Spleen (tissue), 11 donors: ENCODE results near the gene MBD5. TPM values are rescaled to one million over a fixed set of nuclear protein-coding genes. Genes with fewer than 3 reads are reported as not detected.

Source experiments
- DNase-seq: peaks from one replicate; pipeline ENCODE4 v3.0.0-alpha.2; 2020
- H3K27ac ChIP-seq, 8 donors: fragments of 200-600 bp; sonication (generic) in 7 of 8; 1 replicate in 4 of 8; 2 replicates in 4 of 8; pipeline versions ENCODE4 v1.5.0 to v1.8.0; 2016 to 2021; ENCODE audit warnings: inconsistent platforms in 4 of 8, mild to moderate bottlenecking in 4 of 8, moderate library complexity in 1 of 8
- H3K27me3 ChIP-seq, 7 donors: fragments of 200-600 bp; sonication (generic) in 6 of 7; replicated peaks in 1 of 7; 1 replicate in 4 of 7; 2 replicates in 3 of 7; pipeline versions ENCODE4 v1.5.0 to v1.8.0; 2016 to 2021; ENCODE audit warnings: inconsistent platforms in 3 of 7, mild to moderate bottlenecking in 1 of 7
- H3K36me3 ChIP-seq, 6 donors: fragments of 200-600 bp; sonication (generic) in 5 of 6; 1 replicate in 4 of 6; 2 replicates in 2 of 6; pipeline versions ENCODE4 v1.5.0 to v1.8.0; 2016 to 2021; ENCODE audit warnings: inconsistent platforms in 2 of 6
- H3K4me1 ChIP-seq, 6 donors: fragments of 200-600 bp; sonication (generic) in 5 of 6; 1 replicate in 3 of 6; 2 replicates in 3 of 6; pipeline versions ENCODE4 v1.5.0 to v1.8.0; 2016 to 2021; ENCODE audit warnings: inconsistent platforms in 3 of 6
- H3K4me3 ChIP-seq, 8 donors: fragments of 200-600 bp; sonication (generic) in 7 of 8; 1 replicate in 4 of 8; 2 replicates in 4 of 8; pipeline versions ENCODE4 v1.5.0 to v1.8.0; 2016 to 2021; ENCODE audit warnings: inconsistent platforms in 4 of 8, mild to moderate bottlenecking in 4 of 8, moderate library complexity in 2 of 8
- H3K9me3 ChIP-seq, 8 donors: fragments of 200-600 bp; sonication (generic) in 7 of 8; 1 replicate in 4 of 8; 2 replicates in 4 of 8; pipeline versions ENCODE4 v1.5.0 to v1.8.0; 2016 to 2021; ENCODE audit warnings: inconsistent platforms in 4 of 8
- CTCF ChIP-seq, 11 experiments: fragments of 200-600 bp in 7 of 11; fragments of 450-650 bp in 4 of 11; sonication (generic) in 4 of 11; IDR thresholded peaks in 8 of 11; conservative IDR thresholded peaks in 3 of 11; 1 replicate in 7 of 11; 2 replicates in 4 of 11; pipeline versions ENCODE4 v1.4.0 to v1.8.0; 2016 to 2021; ENCODE audit warnings: antibody characterized with exemption in 11 of 11, inconsistent platforms in 4 of 11, mild to moderate bottlenecking in 1 of 11
- POLR2A ChIP-seq, 3 donors: fragments of 450-650 bp; IDR thresholded peaks; one replicate each; pipeline ENCODE4 v1.5.1; 2017; ENCODE audit warnings: antibody characterized with exemption in 3 of 3, mild to moderate bottlenecking in 1 of 3
- POLR2AphosphoS5 ChIP-seq, 3 donors: sonication (generic); formaldehyde crosslinking; IDR thresholded peaks; one replicate each; pipeline ENCODE4 v1.5.1; 2017; ENCODE audit warnings: antibody characterized with exemption in 3 of 3
- WGBS, 5 donors: extraction: QIAGEN DNeasy Blood & Tissue Kit in 3 of 5; methylation state at CpG; one replicate each; pipeline versions ENCODE4 v1.1.5 to v1.1.7; 2013 to 2018; 5-methylcytosine and 5-hydroxymethylcytosine counted together
- intact Hi-C: fragments of 100-400 bp; cut with DNase I; formaldehyde crosslinking; loops from one replicate; pipeline ENCODE4 v1.15.0; 2023; ENCODE audit warnings: low total_unique reads
- polyA plus RNA-seq, 3 donors: library from polyadenylated mRNA; stranded (reverse); fragments of 200-250 nt; gene quantifications; one replicate each; pipeline ENCODE4 v1.2.1, GENCODE V29; 2013
- total RNA-seq, 7 donors: library from RNA; depleted of rRNA in 3 of 7; stranded (reverse); fragments of >200 nt in 3 of 7; fragmentation: NEBNext Ultra II Directional in 4 of 7; extraction: Animal tissue kit (Norgen Biotek cat#: 25700) in 4 of 7; gene quantifications; one replicate each; pipeline versions ENCODE4 v1.1.0 to v1.2.1, GENCODE V29; 2016 to 2021
- donor health status: healthy with polysubstance abuse.
- donor health status: DM: no; HTN: no; CAD: no; lungs with moderate emphysema.
- donor health status: DM: no; HTN: no; CAD: no.
- donor health status: Bipolar disorder and iron deficiency.
- donor health status: healthy.
- donor health status: DM: no; HTN: no; CAD: no.
- donor health status: DM: yes; HTN: yes; CAD: no.

MBD5 gene
- total and polyA plus RNA-seq, 10 donors = 5.7 to 84.5 (median 60.0) TPM

GRCh38 chr2:148221926-148222325, 201.0 kb downstream of the MBD5 start:
- Histone ChIP-seq H3K4me1 (no peaks in the 10 kb centered on the region), H3K36me3 (no peaks in the 10 kb centered on the region), H3K4me3 (no peak overlapping the region), H3K9me3 (peaks cover 6 to 53% (median 45%) of the 10 kb centered on the region in 8 donors), H3K27ac (no peak overlapping the region), H3K27me3 (no peaks in the 10 kb centered on the region)
- intact Hi-C loops = no loop called here
- TF ChIP-seq POLR2A (IDR thresholded peaks at IDR 0.05) (no peak), CTCF (IDR thresholded peaks at IDR 0.05 in 8 of 11, conservative IDR thresholded peaks at IDR 0.05 in 3 of 11) (no peak), POLR2AphosphoS5 (IDR thresholded peaks at IDR 0.05) (no peak)
- WGBS, 5 donors = 94 to 99% (median 97%) methylated on average over 2 of the region's 2 CpGs
- DNase-seq = no peak

- DNase-seq = no peak
- 87 to 93% (median 89%) methylated on average over 3 of the region's 3 CpGs for WGBS, 5 donors
- no peak overlapping the region for H3K27ac ChIP-seq
- intact Hi-C loops = no loop called here
- no peak overlapping the region for H3K4me3 ChIP-seq
- peaks cover 0 to 36% (median 23%) of the 10 kb centered on the region in 8 donors for H3K9me3 ChIP-seq
- peaks cover 0 to 48% (median 19%) of the 10 kb centered on the region in 6 donors for H3K36me3 ChIP-seq
- TF ChIP-seq CTCF (IDR thresholded peaks at IDR 0.05 in 8 of 11, conservative IDR thresholded peaks at IDR 0.05 in 3 of 11) (no peak), POLR2A (IDR thresholded peaks at IDR 0.05) (no peak), POLR2AphosphoS5 (IDR thresholded peaks at IDR 0.05) (no peak)
- no peaks in the 10 kb centered on the region for H3K4me1 ChIP-seq
- H3K27me3 ChIP-seq = no peaks in the 10 kb centered on the region
Measured at GRCh38 chr2:148231858-148232257, 211.0 kb downstream of the MBD5 start.

- no peak overlapping the region for H3K4me3 ChIP-seq
- H3K27ac ChIP-seq = no peak overlapping the region
- WGBS, 5 donors = 90 to 95% (median 93%) methylated on average over 1 of the region's 1 CpG
- no peak for DNase-seq
- no peaks in the 10 kb centered on the region for H3K27me3 ChIP-seq
- TF ChIP-seq POLR2AphosphoS5 (IDR thresholded peaks at IDR 0.05) (no peak), POLR2A (IDR thresholded peaks at IDR 0.05) (no peak), CTCF (IDR thresholded peaks at IDR 0.05 in 8 of 11, conservative IDR thresholded peaks at IDR 0.05 in 3 of 11) (no peak)
- intact Hi-C loops = no loop called here
- peaks cover 0 to 69% (median 27%) of the 10 kb centered on the region in 6 donors for H3K36me3 ChIP-seq
- peaks cover 0 to 33% (median 21%) of the 10 kb centered on the region in 8 donors for H3K9me3 ChIP-seq
- no peaks in the 10 kb centered on the region for H3K4me1 ChIP-seq
Measured at GRCh38 chr2:148234143-148234542, 213.3 kb downstream of the MBD5 start.

GRCh38 chr2:148237911-148238310, 217.0 kb downstream of the MBD5 start:
- no peak for DNase-seq
- intact Hi-C loops = no loop called here
- Histone ChIP-seq H3K27ac (no peak overlapping the region), H3K27me3 (no peaks in the 10 kb centered on the region), H3K4me3 (no peak overlapping the region), H3K9me3 (peaks cover 0 to 42% (median 36%) of the 10 kb centered on the region in 8 donors), H3K36me3 (peaks cover 0 to 89% (median 33%) of the 10 kb centered on the region in 6 donors), H3K4me1 (no peaks in the 10 kb centered on the region)
- TF ChIP-seq POLR2AphosphoS5 (IDR thresholded peaks at IDR 0.05) (no peak), POLR2A (IDR thresholded peaks at IDR 0.05) (no peak), CTCF (IDR thresholded peaks at IDR 0.05 in 8 of 11, conservative IDR thresholded peaks at IDR 0.05 in 3 of 11) (no peak)
